Measurements from ENCODE around the gene IBTK.

DNA sequence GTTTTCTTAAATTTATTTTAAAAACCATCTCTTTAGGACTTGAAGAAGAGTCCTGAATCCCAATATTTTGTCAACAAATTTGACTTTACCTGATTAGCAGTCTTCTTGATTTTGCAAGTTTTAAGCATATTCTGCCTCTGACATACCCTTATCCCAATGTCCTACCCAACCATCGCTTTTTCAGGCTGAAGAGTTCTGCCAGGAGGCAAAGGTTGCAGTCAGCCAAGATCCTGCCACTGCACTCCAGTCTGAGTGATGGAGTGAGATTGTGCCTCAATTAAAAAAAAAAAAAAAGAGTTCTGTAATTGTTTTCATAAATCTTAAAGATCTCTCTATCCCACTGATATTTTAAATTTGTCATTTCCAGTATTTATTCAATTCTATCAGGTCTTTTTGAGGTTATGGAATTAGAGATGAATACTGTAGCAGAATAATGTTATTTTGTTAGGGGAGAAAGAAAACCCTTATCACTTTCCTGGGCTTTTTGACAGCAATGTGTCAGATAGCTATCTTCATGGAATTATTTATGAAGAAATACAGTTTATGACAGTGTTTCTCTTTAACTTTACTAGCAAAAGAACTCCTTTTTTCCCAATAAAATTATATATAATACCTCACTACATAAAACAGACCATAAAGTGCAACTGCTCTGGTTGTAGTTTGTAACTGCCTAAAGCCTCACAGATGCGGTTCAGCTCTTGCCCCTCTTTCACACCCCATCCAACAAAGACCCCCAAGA lies 78.2 kb downstream of the IBTK start:
- TF ChIP-seq, protein P1, sequence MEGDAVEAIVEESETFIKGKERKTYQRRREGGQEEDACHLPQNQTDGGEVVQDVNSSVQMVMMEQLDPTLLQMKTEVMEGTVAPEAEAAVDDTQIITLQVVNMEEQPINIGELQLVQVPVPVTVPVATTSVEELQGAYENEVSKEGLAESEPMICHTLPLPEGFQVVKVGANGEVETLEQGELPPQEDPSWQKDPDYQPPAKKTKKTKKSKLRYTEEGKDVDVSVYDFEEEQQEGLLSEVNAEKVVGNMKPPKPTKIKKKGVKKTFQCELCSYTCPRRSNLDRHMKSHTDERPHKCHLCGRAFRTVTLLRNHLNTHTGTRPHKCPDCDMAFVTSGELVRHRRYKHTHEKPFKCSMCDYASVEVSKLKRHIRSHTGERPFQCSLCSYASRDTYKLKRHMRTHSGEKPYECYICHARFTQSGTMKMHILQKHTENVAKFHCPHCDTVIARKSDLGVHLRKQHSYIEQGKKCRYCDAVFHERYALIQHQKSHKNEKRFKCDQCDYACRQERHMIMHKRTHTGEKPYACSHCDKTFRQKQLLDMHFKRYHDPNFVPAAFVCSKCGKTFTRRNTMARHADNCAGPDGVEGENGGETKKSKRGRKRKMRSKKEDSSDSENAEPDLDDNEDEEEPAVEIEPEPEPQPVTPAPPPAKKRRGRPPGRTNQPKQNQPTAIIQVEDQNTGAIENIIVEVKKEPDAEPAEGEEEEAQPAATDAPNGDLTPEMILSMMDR (IDR thresholded peaks at IDR 0.05; ENCODE audit: insufficient read depth, low read length, poor library complexity, severe bottlenecking) = no peak
- TF ChIP-seq EZH2phosphoT487 (conservative IDR thresholded peaks at IDR 0.05; ENCODE audit: low read length) = no peak
